ENCODE measurements around the gene KLF13. TPM values are rescaled to one million over a fixed set of nuclear protein-coding genes. Genes with fewer than 3 reads are reported as not detected.

KLF13 gene
- total RNA-seq, 2 experiments from 2014 or later = 163 to 175 TPM

DNA sequence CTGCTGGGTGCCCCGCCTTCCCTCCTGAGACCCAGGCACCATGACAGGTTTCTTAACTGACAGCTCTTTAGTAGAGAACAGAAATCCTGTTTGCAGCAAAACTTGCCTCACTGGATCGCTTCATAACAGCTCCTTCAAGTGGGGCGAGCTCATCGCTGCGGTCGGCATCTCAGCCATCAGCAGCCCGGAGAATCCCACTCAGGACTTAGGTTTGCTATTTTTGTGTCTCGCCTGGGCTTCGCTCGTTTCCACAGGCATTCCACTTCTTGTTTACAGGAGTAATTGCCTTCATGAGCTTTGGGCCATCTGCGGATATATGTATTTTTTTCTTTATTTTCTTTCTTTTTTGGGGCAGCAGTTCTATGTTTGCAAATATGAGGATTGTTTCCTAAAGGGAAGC, 15.7 kb downstream of the KLF13 start:
- TF ChIP-seq, protein P1, sequence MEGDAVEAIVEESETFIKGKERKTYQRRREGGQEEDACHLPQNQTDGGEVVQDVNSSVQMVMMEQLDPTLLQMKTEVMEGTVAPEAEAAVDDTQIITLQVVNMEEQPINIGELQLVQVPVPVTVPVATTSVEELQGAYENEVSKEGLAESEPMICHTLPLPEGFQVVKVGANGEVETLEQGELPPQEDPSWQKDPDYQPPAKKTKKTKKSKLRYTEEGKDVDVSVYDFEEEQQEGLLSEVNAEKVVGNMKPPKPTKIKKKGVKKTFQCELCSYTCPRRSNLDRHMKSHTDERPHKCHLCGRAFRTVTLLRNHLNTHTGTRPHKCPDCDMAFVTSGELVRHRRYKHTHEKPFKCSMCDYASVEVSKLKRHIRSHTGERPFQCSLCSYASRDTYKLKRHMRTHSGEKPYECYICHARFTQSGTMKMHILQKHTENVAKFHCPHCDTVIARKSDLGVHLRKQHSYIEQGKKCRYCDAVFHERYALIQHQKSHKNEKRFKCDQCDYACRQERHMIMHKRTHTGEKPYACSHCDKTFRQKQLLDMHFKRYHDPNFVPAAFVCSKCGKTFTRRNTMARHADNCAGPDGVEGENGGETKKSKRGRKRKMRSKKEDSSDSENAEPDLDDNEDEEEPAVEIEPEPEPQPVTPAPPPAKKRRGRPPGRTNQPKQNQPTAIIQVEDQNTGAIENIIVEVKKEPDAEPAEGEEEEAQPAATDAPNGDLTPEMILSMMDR (IDR thresholded peaks at IDR 0.05) = no peak
- DNase-seq = no peak
- intact Hi-C loops (cut with micrococcal nuclease) = no loop called here
- Mint-ChIP-seq H3K27ac (peak overlapping the region; percentile 99), H3K36me3 (ENCODE audit: low read depth) (peaks cover 36% of the 10 kb centered on the region), H3K4me3 (peak overlapping the region; percentile 90), H3K27me3 (no peaks in the 10 kb centered on the region), H3K9me3 (no peaks in the 10 kb centered on the region), H3K4me1 (ENCODE audit: low read depth) (peaks cover 84% of the 10 kb centered on the region)
- no peak for ATAC-seq
- ChIA-PET CTCF (interaction anchor here (0.7 to 1.8 kb wide), 6 partner anchors 10 to 146 kb away, joined by 3 to 6 read pairs (median 4); no protein-coding TSS in a partner anchor), POLR2A (interaction anchor here (0.8 to 17.4 kb wide), 7 partner anchors 10 to 127 kb away, joined by 3 to 444 read pairs (median 4); partner anchors contain the start of gene KLF13)

DNA sequence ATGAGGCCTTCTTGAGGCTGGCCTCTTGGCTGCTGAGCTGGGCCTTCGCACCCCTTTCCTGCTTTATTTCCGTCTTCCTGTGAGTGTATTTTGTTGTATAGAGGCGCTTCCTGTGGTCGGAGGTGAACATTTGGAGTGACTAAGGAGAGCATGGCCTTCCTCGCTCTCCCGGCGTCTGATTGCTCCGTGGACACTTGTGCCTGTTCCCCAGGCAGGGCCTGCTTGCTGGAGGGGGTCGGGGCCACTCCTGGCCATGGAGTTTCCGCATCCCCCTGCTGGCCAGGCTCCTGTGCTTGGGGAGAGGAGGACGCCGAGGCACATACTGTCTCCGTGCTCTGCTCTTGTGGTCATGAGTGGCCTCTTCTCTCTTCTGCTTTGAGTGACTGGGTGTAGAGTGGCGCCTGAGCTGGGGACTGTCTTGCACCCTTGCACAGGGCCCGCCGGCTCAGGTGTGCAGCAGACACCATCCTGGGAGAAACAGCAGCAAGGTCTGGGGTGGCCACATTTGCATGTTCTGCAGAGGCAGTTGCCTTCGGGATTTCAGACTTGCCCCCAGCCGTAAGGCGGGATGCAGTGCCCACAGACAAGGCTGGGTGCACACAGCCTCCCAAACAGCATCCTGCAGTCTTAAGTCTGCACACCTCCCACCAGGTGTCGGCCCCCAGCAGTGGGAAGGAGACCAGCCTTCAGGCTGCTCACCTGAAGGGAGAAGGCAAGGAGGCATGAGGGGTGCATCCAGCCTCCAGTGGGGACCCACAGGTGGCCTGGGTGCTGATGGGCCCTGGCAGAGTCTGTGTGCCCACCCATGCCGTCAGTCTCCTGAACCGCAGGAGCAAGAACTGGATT, 16.4 kb downstream of the KLF13 start:
- ChIA-PET POLR2A (interaction anchor here (0.8 to 17.4 kb wide), 7 partner anchors 10 to 128 kb away, joined by 3 to 444 read pairs (median 4); partner anchors contain the start of gene KLF13), CTCF (interaction anchor here (1.0 to 1.8 kb wide), 6 partner anchors 10 to 146 kb away, joined by 3 to 6 read pairs (median 4); no protein-coding TSS in a partner anchor)
- Mint-ChIP-seq H3K9me3 (no peaks in the 10 kb centered on the region), H3K4me1 (ENCODE audit: low read depth) (peaks cover 84% of the 10 kb centered on the region), H3K36me3 (ENCODE audit: low read depth) (peaks cover 42% of the 10 kb centered on the region), H3K27me3 (no peaks in the 10 kb centered on the region), H3K4me3 (peak overlapping the region; percentile 90), H3K27ac (peak overlapping the region; percentile 99)
- TF ChIP-seq, protein P1 (IDR thresholded peaks at IDR 0.05) = no peak
- intact Hi-C loops (cut with micrococcal nuclease) = no loop called here
- peak; percentile 55 for DNase-seq
- no peak for ATAC-seq

DNA sequence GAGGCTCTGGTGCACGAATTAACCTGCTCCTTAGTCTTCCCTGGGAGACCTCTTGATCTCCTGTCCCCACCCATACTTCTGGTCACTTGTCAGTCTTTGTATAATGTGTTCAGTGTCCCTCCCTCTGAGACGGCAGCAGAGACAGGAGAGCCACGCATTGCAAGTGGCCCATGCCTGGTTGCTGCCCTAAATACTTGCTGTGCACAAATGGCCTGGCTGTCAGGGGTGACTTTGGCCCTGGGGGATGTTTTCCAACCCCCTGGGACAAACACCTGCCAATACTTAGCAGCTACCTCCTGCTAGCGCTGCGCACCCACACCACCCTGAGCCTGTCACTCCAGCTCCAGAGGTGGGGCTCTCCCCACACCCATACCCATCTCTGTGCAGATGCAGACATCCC, 17.2 kb downstream of the KLF13 start:
- ATAC-seq (no peak), DNase-seq (no peak)
- no peaks in the 10 kb centered on the region for H3K27me3 Mint-ChIP-seq
- peaks cover 49% of the 10 kb centered on the region for H3K36me3 Mint-ChIP-seq (ENCODE audit: low read depth)
- peak overlapping the region; percentile 90 for H3K4me3 Mint-ChIP-seq
- H3K27ac Mint-ChIP-seq = peak overlapping the region; percentile 99
- peaks cover 84% of the 10 kb centered on the region for H3K4me1 Mint-ChIP-seq (ENCODE audit: low read depth)
- no peaks in the 10 kb centered on the region for H3K9me3 Mint-ChIP-seq
- ChIA-PET POLR2A (interaction anchor here (1.0 to 17.4 kb wide), 5 partner anchors 17 to 92 kb away, joined by 4 to 444 read pairs (median 5); partner anchors contain the start of gene KLF13), CTCF (interaction anchor here (0.8 to 1.6 kb wide), 4 partner anchors 11 to 129 kb away, joined by 3 to 9 read pairs (median 4); no protein-coding TSS in a partner anchor)
- intact Hi-C loops (cut with micrococcal nuclease) = no loop called here
- TF ChIP-seq, protein P1 (IDR thresholded peaks at IDR 0.05) = no peak

DNA sequence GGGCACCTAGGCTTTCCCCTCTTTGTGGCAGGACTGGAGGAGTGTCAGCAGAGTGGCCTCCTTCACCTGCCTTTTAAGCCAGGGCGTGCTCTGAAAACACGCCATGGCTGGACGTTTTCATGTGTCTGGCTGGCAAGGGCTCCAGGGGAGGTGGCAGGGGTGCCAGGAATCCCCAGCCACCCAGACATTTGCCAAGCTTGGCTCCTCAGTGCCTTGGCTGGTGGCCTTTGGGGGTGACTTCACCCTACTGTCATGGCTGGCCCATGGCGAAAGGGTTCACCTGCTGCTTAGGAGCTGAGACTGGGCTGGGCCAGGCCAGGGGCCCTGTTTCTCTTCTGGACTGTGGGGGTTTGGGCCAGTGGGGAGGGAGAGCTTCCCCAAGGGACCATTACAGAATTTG, 17.6 kb downstream of the KLF13 start:
- ATAC-seq (no peak), DNase-seq (no peak)
- H3K9me3 Mint-ChIP-seq = no peaks in the 10 kb centered on the region
- peak overlapping the region; percentile 90 for H3K4me3 Mint-ChIP-seq
- H3K27me3 Mint-ChIP-seq = no peaks in the 10 kb centered on the region
- CTCF ChIA-PET = interaction anchor here (0.7 to 6.4 kb wide), 5 partner anchors 12 to 130 kb away, joined by 3 to 47 read pairs (median 3); no protein-coding TSS in a partner anchor
- intact Hi-C loops (cut with micrococcal nuclease) = no loop called here
- TF ChIP-seq, protein P1 (IDR thresholded peaks at IDR 0.05) = no peak
- H3K4me1 Mint-ChIP-seq (ENCODE audit: low read depth) = peaks cover 84% of the 10 kb centered on the region
- peak overlapping the region; percentile 99 for H3K27ac Mint-ChIP-seq
- POLR2A ChIA-PET = interaction anchor here (1.3 to 17.4 kb wide), 4 partner anchors 15 to 91 kb away, joined by 4 to 444 read pairs (median 53); no protein-coding TSS in a partner anchor
- H3K36me3 Mint-ChIP-seq (ENCODE audit: low read depth) = peaks cover 51% of the 10 kb centered on the region
